Ovary (tissue), 3 donors: ENCODE results near the gene KCNAB3.

Experiments used
- POLR2A ChIP-seq: fragments of 450-650 bp; IDR thresholded peaks from one replicate; pipeline ENCODE4 v1.6.1; 2017; ENCODE audit warnings: antibody characterized with exemption, mild to moderate bottlenecking, moderate library complexity
- TF ChIP-seq, protein P1 (sequence below), 3 donors: fragments of 450-650 bp in 2 of 3; fragments of 200-600 bp in 1 of 3; IDR thresholded peaks; one replicate each; pipeline versions ENCODE4 v1.5.1 to v1.8.0; 2016 to 2022; ENCODE audit warnings: antibody characterized with exemption in 3 of 3, mild to moderate bottlenecking in 1 of 3
- donor health status: DM: no; HTN: no; CAD: no.

DNA sequence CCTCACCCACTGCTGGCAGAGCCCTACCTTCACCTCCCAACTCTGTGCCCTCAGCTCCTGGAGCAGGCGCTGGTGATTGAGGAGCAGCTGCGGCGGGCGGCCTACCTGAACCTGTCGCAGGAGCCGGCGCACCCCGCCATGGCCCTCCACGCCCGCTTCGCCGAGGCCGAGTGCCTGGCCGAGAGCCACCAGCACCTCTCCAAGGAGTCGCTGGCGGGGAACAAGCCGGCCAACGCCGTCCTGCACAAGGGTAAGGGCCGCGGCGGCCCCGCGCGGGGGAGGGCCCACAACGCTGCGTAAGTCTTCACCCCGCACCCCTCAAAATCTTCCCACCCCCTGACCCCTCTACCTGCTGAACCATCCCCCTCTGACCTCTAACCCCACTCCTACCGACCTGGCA, 20.6 kb downstream of the KCNAB3 start:
- TF ChIP-seq, protein P1, sequence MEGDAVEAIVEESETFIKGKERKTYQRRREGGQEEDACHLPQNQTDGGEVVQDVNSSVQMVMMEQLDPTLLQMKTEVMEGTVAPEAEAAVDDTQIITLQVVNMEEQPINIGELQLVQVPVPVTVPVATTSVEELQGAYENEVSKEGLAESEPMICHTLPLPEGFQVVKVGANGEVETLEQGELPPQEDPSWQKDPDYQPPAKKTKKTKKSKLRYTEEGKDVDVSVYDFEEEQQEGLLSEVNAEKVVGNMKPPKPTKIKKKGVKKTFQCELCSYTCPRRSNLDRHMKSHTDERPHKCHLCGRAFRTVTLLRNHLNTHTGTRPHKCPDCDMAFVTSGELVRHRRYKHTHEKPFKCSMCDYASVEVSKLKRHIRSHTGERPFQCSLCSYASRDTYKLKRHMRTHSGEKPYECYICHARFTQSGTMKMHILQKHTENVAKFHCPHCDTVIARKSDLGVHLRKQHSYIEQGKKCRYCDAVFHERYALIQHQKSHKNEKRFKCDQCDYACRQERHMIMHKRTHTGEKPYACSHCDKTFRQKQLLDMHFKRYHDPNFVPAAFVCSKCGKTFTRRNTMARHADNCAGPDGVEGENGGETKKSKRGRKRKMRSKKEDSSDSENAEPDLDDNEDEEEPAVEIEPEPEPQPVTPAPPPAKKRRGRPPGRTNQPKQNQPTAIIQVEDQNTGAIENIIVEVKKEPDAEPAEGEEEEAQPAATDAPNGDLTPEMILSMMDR (IDR thresholded peaks at IDR 0.05), result no peak
- TF ChIP-seq POLR2A, result no peak
